Measurements from ENCODE around the gene CD9.
"Not testable (repeated sequence)": the region's sequence is repeated elsewhere in the genome, so short reads cannot be mapped to it uniquely, and the experiment has no call there.

Gene CD9

GRCh38 chr12:6200256-6201212, at the start of gene CD9:
TSS of gene CD9 (plus strand) at chr12:6200400. CDS start at chr12:6200500, 100 bp downstream.
- DNase-seq = no peak

GRCh38 chr12:6154730-6155459, 45.3 kb upstream of the CD9 start:
- DNase-seq = no peak

- no peak for DNase-seq
Measured at GRCh38 chr12:6157482-6157881, 42.7 kb upstream of the CD9 start.

GRCh38 chr12:6158255-6158654, 41.9 kb upstream of the CD9 start:
- DNase-seq = no peak

- no peak for DNase-seq
Measured at GRCh38 chr12:6158749-6159148, 41.5 kb upstream of the CD9 start.

GRCh38 chr12:6159166-6160011, 40.8 kb upstream of the CD9 start:
- DNase-seq = not testable (repeated sequence)

GRCh38 chr12:6160049-6160649, 40.1 kb upstream of the CD9 start:
- DNase-seq = not testable (repeated sequence)

- no peak for DNase-seq
Measured at GRCh38 chr12:6161124-6161882, 38.9 kb upstream of the CD9 start.

GRCh38 chr12:6163416-6164060, 36.7 kb upstream of the CD9 start:
- no peak for DNase-seq

- DNase-seq = no peak
Measured at GRCh38 chr12:6165395-6165794, 34.8 kb upstream of the CD9 start.

DNA sequence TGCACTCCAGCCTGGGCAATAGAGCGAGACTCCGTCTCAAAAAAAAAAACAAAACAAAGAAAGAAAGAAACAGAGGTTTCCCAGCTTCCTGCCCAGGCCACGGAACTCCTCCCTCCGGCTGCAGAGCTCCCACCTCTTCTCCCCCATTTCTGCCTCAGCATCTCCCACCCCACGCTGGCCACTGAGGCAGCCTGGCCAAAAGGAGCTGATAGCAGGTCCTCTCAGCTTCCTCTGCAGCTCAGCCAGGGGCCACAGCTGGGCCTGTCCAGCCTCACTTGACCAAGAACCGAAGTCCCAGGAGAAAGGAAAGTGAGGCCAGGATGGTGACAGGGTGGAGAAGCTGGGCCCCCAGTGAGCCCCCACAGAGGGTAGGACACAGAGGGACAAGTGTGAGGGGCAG, 33.4 kb upstream of the CD9 start:
- DNase-seq = no peak

- no peak for DNase-seq
Measured at GRCh38 chr12:6167327-6168280, 32.6 kb upstream of the CD9 start.

DNA sequence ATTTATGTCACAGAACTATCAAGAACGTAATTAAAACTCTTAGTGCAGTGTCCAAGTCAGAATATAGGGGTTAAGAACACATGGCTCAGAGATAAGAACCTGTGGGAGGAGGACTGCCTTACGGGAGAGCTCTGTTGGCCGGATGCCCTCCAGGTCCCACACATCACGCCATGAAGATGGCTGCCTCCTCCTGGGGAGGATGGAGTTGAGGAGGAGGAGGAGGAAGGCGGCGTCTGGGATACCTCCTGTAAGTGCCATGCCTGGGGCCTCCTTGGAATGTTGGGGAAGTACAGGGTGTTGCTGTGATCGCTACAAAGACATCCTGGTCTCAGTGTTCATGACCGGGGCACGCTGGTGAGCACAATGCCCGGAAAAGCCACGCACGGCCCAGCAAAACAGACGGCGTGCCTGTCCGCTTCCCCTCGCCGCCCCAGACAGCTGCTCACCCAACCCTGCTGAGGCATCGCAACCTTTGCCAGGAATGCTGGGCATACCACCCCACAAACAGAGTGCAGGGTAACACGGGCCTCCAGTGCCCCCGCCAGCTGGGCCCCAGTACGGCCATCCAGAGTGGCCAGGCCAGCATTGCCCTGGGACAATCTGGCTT, 28.7 kb upstream of the CD9 start:
- DNase-seq = no peak

DNA sequence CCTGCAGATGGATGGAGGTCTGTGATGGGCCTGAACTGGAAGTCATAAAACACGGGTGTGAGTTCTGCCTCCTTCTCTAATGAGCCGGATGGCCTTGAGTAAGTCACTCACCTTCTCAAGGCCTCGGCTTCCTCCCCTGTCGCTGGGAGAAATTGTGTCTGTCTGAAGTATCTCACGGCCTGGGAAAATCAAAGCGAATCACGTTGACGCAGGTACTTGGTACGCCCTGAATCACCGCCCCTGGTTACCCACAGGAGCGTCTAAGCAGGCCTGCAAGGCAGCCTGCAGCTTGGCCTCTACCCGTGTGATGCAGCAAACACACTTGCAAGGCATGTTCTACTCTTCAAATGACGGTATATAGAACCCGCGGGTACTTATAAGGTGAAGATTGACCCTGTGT, 28.1 kb upstream of the CD9 start:
- DNase-seq = no peak

DNA sequence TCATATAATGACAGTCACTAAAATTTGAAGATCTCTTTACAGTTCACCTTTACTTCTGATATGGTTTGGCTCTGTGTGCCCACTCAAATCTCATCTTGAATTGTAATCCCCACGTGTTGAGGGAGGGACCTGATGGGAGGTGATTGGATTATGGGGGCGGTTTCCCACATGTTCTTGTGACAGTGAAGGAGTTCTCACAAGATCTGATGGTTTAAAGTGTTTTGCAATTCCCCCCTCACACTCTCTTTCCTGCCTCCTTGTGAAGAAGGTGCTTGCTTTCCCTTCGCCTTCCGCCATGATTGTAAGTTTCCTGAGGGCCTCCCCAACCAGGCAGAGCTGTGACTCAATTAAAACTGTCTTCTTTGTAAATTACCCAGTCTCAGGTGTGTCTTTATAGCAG, 27.3 kb upstream of the CD9 start:
- DNase-seq = no peak

DNA sequence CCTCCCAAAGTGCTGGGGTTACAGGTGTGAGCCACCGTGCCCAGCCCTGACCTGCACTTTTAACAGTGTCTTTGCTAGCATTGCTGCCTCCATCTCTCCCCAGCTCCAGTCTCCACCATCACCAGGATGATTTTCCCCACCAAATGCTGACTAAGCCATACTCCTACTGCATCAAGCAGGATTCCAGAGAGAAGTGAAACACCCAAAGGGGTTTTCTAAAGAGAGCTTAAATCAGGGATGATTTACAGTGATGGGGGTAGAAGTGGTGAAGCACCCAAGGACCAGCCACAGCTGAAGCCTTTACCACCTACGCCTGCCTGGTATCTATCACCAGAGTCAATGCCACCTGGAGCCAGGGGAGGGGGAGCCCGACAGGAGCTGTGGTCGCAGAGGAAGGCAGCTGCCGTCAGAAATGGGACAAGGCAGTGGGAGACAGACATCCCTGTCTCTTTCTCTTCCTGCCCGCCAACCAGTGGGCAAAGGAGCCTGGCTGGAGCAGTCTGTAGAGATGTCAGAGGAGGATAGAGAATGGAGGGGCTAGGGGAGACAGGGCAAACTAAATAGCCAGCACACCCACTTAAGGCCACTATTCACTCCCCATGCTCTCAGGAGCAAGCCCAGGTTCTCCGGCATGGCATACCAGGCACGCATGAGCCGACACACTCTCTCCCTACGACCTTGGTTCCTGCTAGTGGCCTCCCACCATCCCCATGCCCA, 22.4 kb upstream of the CD9 start:
- DNase-seq = no peak

GRCh38 chr12:6178981-6179761, 21.0 kb upstream of the CD9 start:
- no peak for DNase-seq
